Loucy (cell line): ENCODE data around the gene SPRR3.

Experiments
- CTCF ChIP-seq: fragments of 200-600 bp; sonication (generic); conservative IDR thresholded peaks from 2 replicates; pipeline ENCODE4 v1.5.1; 2014; ENCODE audit warnings: mild to moderate bottlenecking, antibody characterized with exemption, low read length
- EZH2phosphoT487 ChIP-seq: fragments of 200-600 bp; IDR thresholded peaks from 2 replicates; pipeline ENCODE4 v1.6.1; 2018; ENCODE audit warnings: antibody characterized with exemption, mild to moderate bottlenecking, moderate library complexity, borderline replicate concordance

GRCh38 chr1:152962876-152963415 is 38.6 kb upstream of the SPRR3 start:
- TF ChIP-seq CTCF = no peak
- no peak for TF ChIP-seq EZH2phosphoT487
